HEK293T (cell line): ENCODE data around the gene RENBP.

Experiments
- BHLHE40 ChIP-seq: fragments of 450-650 bp; IDR thresholded peaks from 2 replicates; pipeline ENCODE4 v1.6.1; 2016; ENCODE audit warnings: mild to moderate bottlenecking, moderate library complexity, borderline replicate concordance
- CTBP1 ChIP-seq: fragments of 450-650 bp; IDR thresholded peaks from 2 replicates; pipeline ENCODE4 v1.6.1; 2016; ENCODE audit warnings: borderline replicate concordance
- ELF4 ChIP-seq: fragments of 450-650 bp; IDR thresholded peaks from 2 replicates; pipeline ENCODE4 v1.6.1; 2017; ENCODE audit warnings: antibody characterized with exemption
- FOXK2 ChIP-seq: fragments of 450-650 bp; IDR thresholded peaks from 2 replicates; pipeline ENCODE4 v1.6.1; 2016; ENCODE audit warnings: mild to moderate bottlenecking
- HDGF ChIP-seq: fragments of 450-650 bp; IDR thresholded peaks from 2 replicates; pipeline ENCODE4 v1.6.1; 2017; ENCODE audit warnings: antibody characterized with exemption, borderline replicate concordance
- L3MBTL2 ChIP-seq: fragments of 450-650 bp; conservative IDR thresholded peaks from 2 replicates; pipeline ENCODE4 v1.6.1; 2016; ENCODE audit warnings: mild to moderate bottlenecking
- NFRKB ChIP-seq: fragments of 450-650 bp; IDR thresholded peaks from 2 replicates; pipeline ENCODE4 v1.6.1; 2016; ENCODE audit warnings: mild to moderate bottlenecking, moderate library complexity
- SP1 ChIP-seq: fragments of 450-650 bp; IDR thresholded peaks from 2 replicates; pipeline ENCODE4 v1.6.1; 2017
- SUZ12 ChIP-seq: fragments of 450-650 bp; IDR thresholded peaks from 2 replicates; pipeline ENCODE4 v1.6.1; 2016; ENCODE audit warnings: mild to moderate bottlenecking
- TARDBP ChIP-seq: fragments of 450-650 bp; IDR thresholded peaks from 2 replicates; pipeline ENCODE4 v1.6.1; 2016
- TF ChIP-seq, protein P1 (sequence below): fragments of 450-650 bp; IDR thresholded peaks from 2 replicates; pipeline ENCODE4 v1.6.1; 2016

DNA sequence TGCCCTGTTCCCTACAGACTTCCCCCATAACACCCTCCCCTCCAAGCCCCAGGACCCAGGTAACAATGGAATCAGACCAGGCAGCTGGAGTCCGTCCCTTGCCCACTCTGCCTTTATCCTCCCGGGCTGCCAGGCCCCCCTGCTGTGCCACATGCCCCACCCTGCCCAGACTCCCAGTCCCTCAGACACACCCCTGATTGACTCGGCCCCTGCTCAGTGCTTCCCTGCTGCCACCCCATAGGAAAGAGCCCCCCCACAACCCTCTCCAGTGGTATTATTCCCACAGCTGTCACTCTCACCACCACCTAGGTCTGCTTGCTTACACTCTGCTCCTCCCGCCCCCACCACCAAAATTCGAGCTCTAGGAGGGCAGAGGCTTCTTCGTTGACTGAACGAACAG is 4.9 kb downstream of the RENBP start:
- TF ChIP-seq SUZ12 (no peak), HDGF (no peak), NFRKB (no peak), SP1 (no peak), FOXK2 (no peak), ELF4 (no peak), TARDBP (no peak), CTBP1 (no peak), BHLHE40 (no peak), L3MBTL2 (no peak)
- TF ChIP-seq, protein P1, sequence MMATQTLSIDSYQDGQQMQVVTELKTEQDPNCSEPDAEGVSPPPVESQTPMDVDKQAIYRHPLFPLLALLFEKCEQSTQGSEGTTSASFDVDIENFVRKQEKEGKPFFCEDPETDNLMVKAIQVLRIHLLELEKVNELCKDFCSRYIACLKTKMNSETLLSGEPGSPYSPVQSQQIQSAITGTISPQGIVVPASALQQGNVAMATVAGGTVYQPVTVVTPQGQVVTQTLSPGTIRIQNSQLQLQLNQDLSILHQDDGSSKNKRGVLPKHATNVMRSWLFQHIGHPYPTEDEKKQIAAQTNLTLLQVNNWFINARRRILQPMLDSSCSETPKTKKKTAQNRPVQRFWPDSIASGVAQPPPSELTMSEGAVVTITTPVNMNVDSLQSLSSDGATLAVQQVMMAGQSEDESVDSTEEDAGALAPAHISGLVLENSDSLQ = no peak
